Upper lobe of right lung (tissue), 1 donor: ENCODE results near the gene IMMT. TPM values are rescaled to one million over a fixed set of nuclear protein-coding genes. Genes with fewer than 3 reads are reported as not detected.

ENCODE experiments used
- ATAC-seq: fragments of 200-7000 bp; cut with Tn5 transposase; one replicate; pipeline ENCODE4 v1.9.1; 2020; ENCODE audit warnings: mild to moderate bottlenecking, moderate library complexity
- DNase-seq: peaks from one replicate; pipeline ENCODE4 v3.0.0-alpha.2; 2020
- H3K27ac ChIP-seq: fragments of 200-600 bp; one replicate; pipeline ENCODE4 v1.8.0; 2022
- H3K27me3 ChIP-seq: fragments of 200-600 bp; one replicate; pipeline ENCODE4 v1.8.0; 2022; ENCODE audit warnings: mild to moderate bottlenecking
- H3K36me3 ChIP-seq: fragments of 200-600 bp; one replicate; pipeline ENCODE4 v1.8.0; 2022
- H3K4me1 ChIP-seq: fragments of 200-600 bp; one replicate; pipeline ENCODE4 v1.8.0; 2022
- H3K4me3 ChIP-seq: fragments of 200-600 bp; one replicate; pipeline ENCODE4 v1.8.0; 2022; ENCODE audit warnings: mild to moderate bottlenecking
- H3K9me3 ChIP-seq: fragments of 200-600 bp; one replicate; pipeline ENCODE4 v1.8.0; 2022
- intact Hi-C: fragments of 100-400 bp; cut with DNase I; formaldehyde crosslinking; loops from one replicate; pipeline ENCODE4 v1.11.0; 2022
- total RNA-seq: library from RNA; stranded (reverse); fragmentation: NEBNext Ultra II Directional; extraction: Animal tissue kit (Norgen Biotek cat#: 25700); gene quantifications from one replicate; pipeline ENCODE4 v1.2.1, GENCODE V29; 2021
- TF ChIP-seq, protein P1 (sequence below): fragments of 200-600 bp; IDR thresholded peaks from one replicate; pipeline ENCODE4 v1.8.0; 2022; ENCODE audit warnings: antibody characterized with exemption
- donor health status: DM: no; HTN: yes; CAD: no; lungs with severe emphysema.

The IMMT gene
- total RNA-seq, 1 donor from 2014 or later = 54.9 TPM

DNA sequence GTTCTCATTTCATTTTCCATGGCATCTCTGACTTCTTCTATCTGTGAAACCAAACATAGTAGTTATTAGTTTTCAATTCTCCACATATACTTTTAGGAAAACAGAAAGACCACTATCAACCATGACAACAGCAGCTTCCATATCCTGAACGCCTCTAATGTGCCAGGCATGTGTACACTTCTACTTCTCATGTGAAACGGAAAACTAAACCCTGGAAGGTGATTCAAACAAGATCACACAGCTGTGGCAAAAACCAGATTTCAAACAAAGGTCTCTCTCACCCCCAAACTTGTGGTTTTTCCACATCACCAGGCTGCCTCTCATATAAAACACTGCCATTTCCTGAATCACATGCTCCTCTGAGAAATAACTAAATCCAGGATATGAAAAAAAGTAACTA is 47.5 kb downstream of the IMMT start:
- TF ChIP-seq, protein P1, sequence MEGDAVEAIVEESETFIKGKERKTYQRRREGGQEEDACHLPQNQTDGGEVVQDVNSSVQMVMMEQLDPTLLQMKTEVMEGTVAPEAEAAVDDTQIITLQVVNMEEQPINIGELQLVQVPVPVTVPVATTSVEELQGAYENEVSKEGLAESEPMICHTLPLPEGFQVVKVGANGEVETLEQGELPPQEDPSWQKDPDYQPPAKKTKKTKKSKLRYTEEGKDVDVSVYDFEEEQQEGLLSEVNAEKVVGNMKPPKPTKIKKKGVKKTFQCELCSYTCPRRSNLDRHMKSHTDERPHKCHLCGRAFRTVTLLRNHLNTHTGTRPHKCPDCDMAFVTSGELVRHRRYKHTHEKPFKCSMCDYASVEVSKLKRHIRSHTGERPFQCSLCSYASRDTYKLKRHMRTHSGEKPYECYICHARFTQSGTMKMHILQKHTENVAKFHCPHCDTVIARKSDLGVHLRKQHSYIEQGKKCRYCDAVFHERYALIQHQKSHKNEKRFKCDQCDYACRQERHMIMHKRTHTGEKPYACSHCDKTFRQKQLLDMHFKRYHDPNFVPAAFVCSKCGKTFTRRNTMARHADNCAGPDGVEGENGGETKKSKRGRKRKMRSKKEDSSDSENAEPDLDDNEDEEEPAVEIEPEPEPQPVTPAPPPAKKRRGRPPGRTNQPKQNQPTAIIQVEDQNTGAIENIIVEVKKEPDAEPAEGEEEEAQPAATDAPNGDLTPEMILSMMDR = no peak
- no peak for DNase-seq
- H3K36me3 ChIP-seq = peaks cover 87% of the 10 kb centered on the region

DNA sequence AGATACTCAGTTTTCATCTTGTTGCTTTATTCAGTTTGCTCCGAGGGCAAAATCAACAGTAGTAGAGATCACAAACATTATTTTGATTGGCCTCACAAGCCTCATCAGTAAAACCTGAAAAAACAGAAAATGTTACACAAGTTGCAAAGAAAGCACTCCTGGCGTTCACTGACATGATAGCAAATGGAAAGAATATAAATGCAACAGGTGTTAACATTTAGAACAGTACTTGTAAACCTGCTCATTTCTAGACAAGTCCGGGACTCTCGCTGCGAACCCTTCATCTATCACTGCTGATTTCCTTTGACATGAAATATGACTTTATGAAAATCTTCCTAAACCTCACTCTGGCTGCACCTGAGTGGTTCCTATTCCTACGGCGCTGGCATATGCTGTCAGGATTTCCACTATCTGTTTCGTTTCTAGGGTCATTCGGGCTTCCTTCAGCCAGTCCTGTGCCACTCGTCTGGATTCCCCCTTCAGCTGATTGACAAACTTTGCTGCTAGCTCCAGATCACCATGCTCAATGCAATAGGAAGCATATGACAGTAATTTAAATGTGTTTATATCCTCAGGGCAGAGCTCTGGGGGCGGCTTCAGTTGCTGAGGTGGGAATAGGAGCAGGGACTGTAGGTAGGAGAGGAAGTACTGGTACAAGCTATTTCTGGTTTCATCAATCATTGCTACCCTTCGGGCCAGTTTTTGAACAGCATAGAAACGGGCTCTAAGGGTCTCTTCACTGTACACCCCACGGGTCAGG is 51.2 kb downstream of the IMMT start:
- H3K27ac ChIP-seq = no peak overlapping the region
- DNase-seq = no peak
- H3K36me3 ChIP-seq = peaks cover 92% of the 10 kb centered on the region
- TF ChIP-seq, protein P1 = no peak
- H3K9me3 ChIP-seq = no peaks in the 10 kb centered on the region
- intact Hi-C loops = no loop called here
- no peak for ATAC-seq
- H3K4me3 ChIP-seq = no peak overlapping the region
- H3K27me3 ChIP-seq = no peaks in the 10 kb centered on the region
- H3K4me1 ChIP-seq = peaks cover 5% of the 10 kb centered on the region

More for the DNA sequence above, 47.5 kb downstream of the IMMT start:
- no peaks in the 10 kb centered on the region for H3K27me3 ChIP-seq
- H3K4me1 ChIP-seq = peaks cover 1% of the 10 kb centered on the region
- ATAC-seq = no peak
- H3K4me3 ChIP-seq = no peak overlapping the region
- intact Hi-C loops = no loop called here
- H3K9me3 ChIP-seq = no peaks in the 10 kb centered on the region
- H3K27ac ChIP-seq = no peak overlapping the region

DNA sequence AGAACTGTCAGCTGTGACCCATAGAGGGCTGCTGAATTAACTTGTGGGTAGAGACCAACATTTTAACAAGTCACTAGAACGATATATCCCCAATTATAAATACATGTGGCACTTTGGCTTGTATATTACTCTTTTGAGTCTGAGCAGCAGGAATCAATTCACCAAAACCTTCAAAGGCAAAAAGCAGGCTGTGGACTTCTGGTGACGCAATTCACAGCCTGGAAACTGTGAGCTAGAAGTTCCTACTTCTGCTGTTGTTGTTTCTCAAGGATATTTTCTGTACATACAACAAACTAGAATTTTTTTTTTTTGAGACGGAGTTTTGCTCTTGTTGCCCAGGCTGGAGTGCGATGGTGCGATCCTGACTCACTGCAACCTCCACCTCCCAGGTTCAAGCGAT is 52.0 kb downstream of the IMMT start:
- H3K36me3 ChIP-seq = peaks cover 92% of the 10 kb centered on the region
- intact Hi-C loops = no loop called here
- H3K9me3 ChIP-seq = no peaks in the 10 kb centered on the region
- H3K4me3 ChIP-seq = no peak overlapping the region
- ATAC-seq (no peak), DNase-seq (no peak)
- H3K27me3 ChIP-seq = no peaks in the 10 kb centered on the region
- no peak overlapping the region for H3K27ac ChIP-seq
- TF ChIP-seq, protein P1 = no peak
- H3K4me1 ChIP-seq = peaks cover 5% of the 10 kb centered on the region

DNA sequence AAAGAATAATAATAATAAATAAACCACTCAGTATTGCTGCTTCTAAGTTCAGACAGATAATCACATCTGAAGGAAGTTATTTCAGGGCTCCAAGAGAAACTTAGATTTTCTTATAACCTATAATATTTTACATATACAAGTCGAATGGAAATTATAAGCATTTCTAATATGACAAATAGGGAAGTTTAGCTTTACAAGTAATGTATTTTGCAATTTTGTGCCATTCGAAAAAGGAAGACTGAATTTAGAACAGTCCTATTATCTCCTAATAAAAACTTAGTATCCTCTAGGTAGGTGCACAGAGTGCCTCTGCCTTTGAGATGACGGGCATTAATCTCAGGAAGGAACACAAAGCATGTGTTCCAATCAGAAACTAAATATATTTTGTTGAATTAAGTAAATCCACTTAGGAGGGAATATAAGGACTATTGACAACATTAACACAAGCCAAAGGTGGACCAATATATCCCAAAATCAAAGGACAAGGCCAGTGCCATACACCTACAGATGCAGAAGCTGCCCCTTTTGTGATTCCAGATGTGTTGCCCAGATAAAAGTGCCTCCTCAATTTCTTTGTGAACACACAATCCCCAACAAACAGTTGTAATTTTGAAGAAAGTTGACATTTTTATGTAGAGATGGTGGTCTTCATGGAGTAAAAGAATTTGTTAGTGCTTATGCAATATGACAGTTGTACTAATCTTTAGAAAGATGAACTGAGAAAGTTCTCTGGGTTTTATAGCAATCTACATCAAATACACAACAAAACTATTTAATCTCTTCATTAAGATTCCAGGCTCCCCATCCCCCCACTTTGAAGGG is 52.6 kb downstream of the IMMT start:
- Histone ChIP-seq H3K4me1 (peaks cover 5% of the 10 kb centered on the region), H3K9me3 (no peaks in the 10 kb centered on the region), H3K27ac (no peak overlapping the region), H3K36me3 (peaks cover 92% of the 10 kb centered on the region), H3K4me3 (no peak overlapping the region), H3K27me3 (no peaks in the 10 kb centered on the region)
- TF ChIP-seq, protein P1 = no peak
- ATAC-seq (no peak), DNase-seq (no peak)
- intact Hi-C loops = no loop called here

DNA sequence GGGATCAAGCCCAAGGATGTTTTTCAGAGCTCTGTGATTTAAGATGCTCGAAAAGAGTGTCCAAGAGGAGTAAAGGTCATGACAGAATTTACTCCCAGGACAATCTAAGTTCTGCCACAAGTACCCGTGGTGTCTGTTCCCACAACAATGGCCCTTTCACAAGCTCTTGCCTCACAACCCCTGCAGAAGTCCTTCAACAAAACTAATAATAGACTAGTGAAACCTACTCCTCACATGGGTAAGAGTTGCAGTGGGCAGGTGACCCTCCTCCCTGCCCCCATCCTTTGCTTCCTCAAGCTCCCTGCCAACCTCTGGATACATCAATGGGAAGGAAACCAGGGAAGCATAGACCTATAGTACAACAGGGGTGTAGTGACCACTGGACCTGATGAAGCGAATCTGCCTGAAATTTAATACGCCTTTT is 54.3 kb downstream of the IMMT start:
- TF ChIP-seq, protein P1 = no peak
- H3K4me1 ChIP-seq = peaks cover 5% of the 10 kb centered on the region
- DNase-seq = no peak
- no peaks in the 10 kb centered on the region for H3K27me3 ChIP-seq
- ATAC-seq = peak; percentile 20
- no peak overlapping the region for H3K4me3 ChIP-seq
- peaks cover 92% of the 10 kb centered on the region for H3K36me3 ChIP-seq
- H3K9me3 ChIP-seq = no peaks in the 10 kb centered on the region
- no peak overlapping the region for H3K27ac ChIP-seq
- intact Hi-C loops = no loop called here
